ENCODE results near the gene SLC6A4.

Gene SLC6A4

GRCh38 chr17:30161601-30162000 is 73.9 kb downstream of the SLC6A4 start:
- TF ChIP-seq SPI1 (IDR thresholded peaks at IDR 0.05; ENCODE audit: borderline replicate concordance, low read depth) (no peak), CTCF (IDR thresholded peaks at IDR 0.05; ENCODE audit: insufficient read depth, low read length) (no peak), POLR2AphosphoS5 (IDR thresholded peaks at IDR 0.05; ENCODE audit: low read depth) (no peak), REST (IDR thresholded peaks at IDR 0.05; ENCODE audit: insufficient replicate concordance, low read depth) (no peak), GABPA (IDR thresholded peaks at IDR 0.05; ENCODE audit: low read depth) (no peak)
- H3K27ac ChIP-seq (replicated peaks), result no peak overlapping the region
- no peak for DNase-seq (ENCODE audit: low read depth in 1 of 2, low spot score in 1 of 2)
- no peak overlapping the region for H3K4me3 ChIP-seq (replicated peaks; ENCODE audit: insufficient read depth, low read length)
- no peaks in the 10 kb centered on the region for H3K27me3 ChIP-seq (ENCODE audit: insufficient read depth, poor library complexity, severe bottlenecking)

- Histone ChIP-seq H3K27me3 (ENCODE audit: insufficient read depth, poor library complexity, severe bottlenecking) (no peaks in the 10 kb centered on the region), H3K4me3 (replicated peaks; ENCODE audit: insufficient read depth, low read length) (no peak overlapping the region), H3K27ac (replicated peaks) (no peak overlapping the region)
- no peak for DNase-seq (ENCODE audit: low read depth in 1 of 2, low spot score in 1 of 2)
- TF ChIP-seq GABPA (IDR thresholded peaks at IDR 0.05; ENCODE audit: low read depth), result no peak
- TF ChIP-seq REST (IDR thresholded peaks at IDR 0.05; ENCODE audit: insufficient replicate concordance, low read depth), result no peak
- TF ChIP-seq SPI1 (IDR thresholded peaks at IDR 0.05; ENCODE audit: borderline replicate concordance, low read depth), result no peak
- TF ChIP-seq CTCF (IDR thresholded peaks at IDR 0.05; ENCODE audit: insufficient read depth, low read length), result no peak
- no peak for TF ChIP-seq POLR2AphosphoS5 (IDR thresholded peaks at IDR 0.05; ENCODE audit: low read depth)
Observed at GRCh38 chr17:30160419-30161172, 74.9 kb downstream of the SLC6A4 start.

- DNase-seq (ENCODE audit: low read depth in 1 of 2, low spot score in 1 of 2), result no peak
- Histone ChIP-seq H3K27me3 (ENCODE audit: insufficient read depth, poor library complexity, severe bottlenecking) (no peaks in the 10 kb centered on the region), H3K4me3 (replicated peaks; ENCODE audit: insufficient read depth, low read length) (no peak overlapping the region), H3K27ac (replicated peaks) (no peak overlapping the region)
- TF ChIP-seq SPI1 (IDR thresholded peaks at IDR 0.05; ENCODE audit: borderline replicate concordance, low read depth) (peak; percentile 76), GABPA (IDR thresholded peaks at IDR 0.05; ENCODE audit: low read depth) (no peak)
Observed at GRCh38 chr17:30158896-30159625, 76.4 kb downstream of the SLC6A4 start.

GRCh38 chr17:30155389-30155788 is 80.1 kb downstream of the SLC6A4 start:
- no peak for DNase-seq (ENCODE audit: low read depth in 1 of 2, low spot score in 1 of 2)
- H3K27me3 ChIP-seq (ENCODE audit: insufficient read depth, poor library complexity, severe bottlenecking), result no peaks in the 10 kb centered on the region
- TF ChIP-seq REST (IDR thresholded peaks at IDR 0.05; ENCODE audit: insufficient replicate concordance, low read depth) (no peak), GABPA (IDR thresholded peaks at IDR 0.05; ENCODE audit: low read depth) (no peak), POLR2AphosphoS5 (IDR thresholded peaks at IDR 0.05; ENCODE audit: low read depth) (no peak), CTCF (IDR thresholded peaks at IDR 0.05; ENCODE audit: insufficient read depth, low read length) (no peak), SPI1 (IDR thresholded peaks at IDR 0.05; ENCODE audit: borderline replicate concordance, low read depth) (no peak)
- H3K4me3 ChIP-seq (replicated peaks; ENCODE audit: insufficient read depth, low read length), result no peak overlapping the region
- no peak overlapping the region for H3K27ac ChIP-seq (replicated peaks)
